ENCODE data around the gene RMND1. TPM values are rescaled to one million over a fixed set of nuclear protein-coding genes. Genes with fewer than 3 reads are reported as not detected.

The RMND1 gene
- total RNA-seq, 1 experiment from 2014 or later, result 19.3 TPM

DNA sequence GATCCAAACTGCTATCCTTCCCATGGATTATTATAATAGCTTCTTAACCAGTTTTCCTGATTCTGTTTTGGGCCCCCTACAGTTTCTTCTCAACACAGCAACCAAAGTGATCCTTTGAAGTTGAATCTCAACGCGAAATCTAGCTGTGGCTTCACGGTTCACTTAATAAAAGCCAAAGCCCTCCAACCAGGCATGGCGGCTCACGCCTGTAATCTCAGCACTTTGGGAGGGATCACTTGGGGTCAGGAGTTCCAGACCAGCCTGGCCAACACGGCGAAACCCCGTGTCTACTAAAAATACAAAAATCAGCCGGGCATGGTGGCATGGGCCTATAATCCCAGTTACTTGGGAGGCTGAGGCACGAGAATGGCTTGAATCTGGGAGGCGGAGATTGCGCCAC lies 3.3 kb downstream of the RMND1 start:
- Histone ChIP-seq H3K4me1 (replicated peaks; ENCODE audit: insufficient read depth) (peaks cover 16% of the 10 kb centered on the region), H4K20me1 (ENCODE audit: insufficient read depth) (no peaks in the 10 kb centered on the region), H3K9me3 (ENCODE audit: insufficient read depth, low read depth) (no peaks in the 10 kb centered on the region), H3K79me2 (ENCODE audit: low read depth) (peaks cover 58% of the 10 kb centered on the region), H3K27me3 (ENCODE audit: insufficient read depth, low read depth) (no peaks in the 10 kb centered on the region), H3K4me2 (no peak overlapping the region), H2AFZ (no peak overlapping the region), H3F3A (ENCODE audit: insufficient read depth, low read depth) (peaks cover 31% of the 10 kb centered on the region), H3K36me3 (ENCODE audit: low read depth) (peaks cover 8% of the 10 kb centered on the region; the same call in 1 of the 2 replicates), H3K4me3 (no peak overlapping the region), H3K27ac (no peak overlapping the region), H3K9me2 (ENCODE audit: insufficient read depth) (no peaks in the 10 kb centered on the region)
- POLR2A ChIA-PET (ENCODE audit: unreplicated experiment), result no interaction called here
- TF ChIP-seq EZH2 (IDR thresholded peaks at IDR 0.05; ENCODE audit: low read depth), result no peak
- TF ChIP-seq, protein P1, sequence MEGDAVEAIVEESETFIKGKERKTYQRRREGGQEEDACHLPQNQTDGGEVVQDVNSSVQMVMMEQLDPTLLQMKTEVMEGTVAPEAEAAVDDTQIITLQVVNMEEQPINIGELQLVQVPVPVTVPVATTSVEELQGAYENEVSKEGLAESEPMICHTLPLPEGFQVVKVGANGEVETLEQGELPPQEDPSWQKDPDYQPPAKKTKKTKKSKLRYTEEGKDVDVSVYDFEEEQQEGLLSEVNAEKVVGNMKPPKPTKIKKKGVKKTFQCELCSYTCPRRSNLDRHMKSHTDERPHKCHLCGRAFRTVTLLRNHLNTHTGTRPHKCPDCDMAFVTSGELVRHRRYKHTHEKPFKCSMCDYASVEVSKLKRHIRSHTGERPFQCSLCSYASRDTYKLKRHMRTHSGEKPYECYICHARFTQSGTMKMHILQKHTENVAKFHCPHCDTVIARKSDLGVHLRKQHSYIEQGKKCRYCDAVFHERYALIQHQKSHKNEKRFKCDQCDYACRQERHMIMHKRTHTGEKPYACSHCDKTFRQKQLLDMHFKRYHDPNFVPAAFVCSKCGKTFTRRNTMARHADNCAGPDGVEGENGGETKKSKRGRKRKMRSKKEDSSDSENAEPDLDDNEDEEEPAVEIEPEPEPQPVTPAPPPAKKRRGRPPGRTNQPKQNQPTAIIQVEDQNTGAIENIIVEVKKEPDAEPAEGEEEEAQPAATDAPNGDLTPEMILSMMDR (conservative IDR thresholded peaks at IDR 0.05), result no peak
- intact Hi-C loops (cut with micrococcal nuclease; ENCODE audit: unreplicated experiment), result no loop called here
- no TSS peak for BruUV-seq (replicated peaks)
- no peak for DNase-seq
- CTCF ChIA-PET, result no interaction called here

DNA sequence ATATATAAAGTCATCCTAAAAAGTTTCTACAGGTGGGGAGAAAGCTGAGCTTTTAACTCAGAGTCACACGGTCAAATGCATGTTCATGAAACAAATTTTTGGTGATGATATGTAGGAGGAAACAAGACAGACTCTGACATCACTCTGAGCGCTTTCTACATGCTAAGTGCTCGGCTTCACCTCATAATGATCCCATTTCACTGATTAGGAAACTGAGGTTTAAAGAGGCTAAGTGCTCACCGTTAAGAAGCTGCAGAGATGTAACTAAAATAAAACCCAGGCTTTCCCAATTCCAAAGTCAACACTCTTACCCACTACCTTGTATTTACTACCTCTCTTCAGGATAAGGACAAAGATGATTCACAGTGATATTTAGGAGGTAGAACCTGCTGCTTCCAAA lies 4.7 kb downstream of the RMND1 start:
- Histone ChIP-seq H3K9me2 (ENCODE audit: insufficient read depth) (no peaks in the 10 kb centered on the region), H3K9me3 (ENCODE audit: insufficient read depth, low read depth) (no peaks in the 10 kb centered on the region), H3F3A (ENCODE audit: insufficient read depth, low read depth) (peaks cover 21% of the 10 kb centered on the region), H4K20me1 (ENCODE audit: insufficient read depth) (no peaks in the 10 kb centered on the region), H3K4me3 (no peak overlapping the region), H3K4me2 (no peak overlapping the region), H2AFZ (no peak overlapping the region), H3K4me1 (replicated peaks; ENCODE audit: insufficient read depth) (peaks cover 11% of the 10 kb centered on the region), H3K36me3 (ENCODE audit: low read depth) (peaks cover 8% of the 10 kb centered on the region; the same call in 1 of the 2 replicates), H3K27me3 (ENCODE audit: insufficient read depth, low read depth) (no peaks in the 10 kb centered on the region), H3K27ac (no peak overlapping the region), H3K79me2 (ENCODE audit: low read depth) (peaks cover 60% of the 10 kb centered on the region)
- no peak for TF ChIP-seq EZH2 (IDR thresholded peaks at IDR 0.05; ENCODE audit: low read depth)
- TF ChIP-seq, protein P1 (conservative IDR thresholded peaks at IDR 0.05), result no peak
- intact Hi-C loops (cut with micrococcal nuclease; ENCODE audit: unreplicated experiment), result no loop called here
- ChIA-PET POLR2A (ENCODE audit: unreplicated experiment) (no interaction called here), CTCF (interaction anchor here (0.6 kb wide), 1 partner anchor 39 kb away, joined by 3 read pairs; no protein-coding TSS in a partner anchor)
- BruUV-seq (replicated peaks), result no TSS peak
- DNase-seq, result no peak

DNA sequence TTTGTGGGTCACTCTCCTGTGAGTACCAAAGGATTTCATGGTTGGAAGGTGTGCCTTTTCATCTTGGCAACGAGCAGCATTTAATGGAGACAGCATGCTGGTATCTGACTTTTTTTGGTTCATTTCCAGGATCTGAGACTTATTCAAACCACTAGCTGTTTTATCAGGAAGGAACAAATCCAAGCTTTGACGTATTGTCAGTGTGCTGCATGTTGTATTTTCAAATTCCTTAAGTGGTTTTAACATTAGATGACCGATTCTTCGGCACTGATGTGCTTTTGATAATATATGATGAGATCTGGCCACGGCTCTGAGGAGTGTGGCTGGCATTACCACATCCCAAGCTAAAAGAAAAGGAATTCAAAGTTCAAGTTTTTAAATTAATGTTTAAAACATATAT lies 6.4 kb downstream of the RMND1 start:
- no peak overlapping the region for H2AFZ ChIP-seq
- no peaks in the 10 kb centered on the region for H3K27me3 ChIP-seq (ENCODE audit: insufficient read depth, low read depth)
- no peak overlapping the region for H3K4me2 ChIP-seq
- ChIA-PET CTCF (no interaction called here), POLR2A (ENCODE audit: unreplicated experiment) (no interaction called here)
- no peaks in the 10 kb centered on the region for H3K9me3 ChIP-seq (ENCODE audit: insufficient read depth, low read depth)
- peaks cover 59% of the 10 kb centered on the region for H3K79me2 ChIP-seq (ENCODE audit: low read depth)
- peaks cover 11% of the 10 kb centered on the region for H3K4me1 ChIP-seq (replicated peaks; ENCODE audit: insufficient read depth)
- H3K9me2 ChIP-seq (ENCODE audit: insufficient read depth), result no peaks in the 10 kb centered on the region
- H3F3A ChIP-seq (ENCODE audit: insufficient read depth, low read depth), result peaks cover 21% of the 10 kb centered on the region
- peaks cover 8% of the 10 kb centered on the region; the same call in 1 of the 2 replicates for H3K36me3 ChIP-seq (ENCODE audit: low read depth)
- H3K27ac ChIP-seq, result peak overlapping the region; percentile 62
- H4K20me1 ChIP-seq (ENCODE audit: insufficient read depth), result no peaks in the 10 kb centered on the region
- no TSS peak for BruUV-seq (replicated peaks)
- intact Hi-C loops (cut with micrococcal nuclease; ENCODE audit: unreplicated experiment), result no loop called here
- TF ChIP-seq EZH2 (IDR thresholded peaks at IDR 0.05; ENCODE audit: low read depth), result no peak
- TF ChIP-seq, protein P1 (conservative IDR thresholded peaks at IDR 0.05), result no peak
- DNase-seq, result no peak
- no peak overlapping the region for H3K4me3 ChIP-seq

Data from PC-9 (cell line).